ENCODE measurements around the gene PLOD1. TPM values are rescaled to one million over a fixed set of nuclear protein-coding genes. Genes with fewer than 3 reads are reported as not detected.

PLOD1 gene
- total and polyA plus RNA-seq, 2 donors (not counting 1 experiment from before 2014, with no cell fraction given) = 10.4 to 13.4 TPM

DNA sequence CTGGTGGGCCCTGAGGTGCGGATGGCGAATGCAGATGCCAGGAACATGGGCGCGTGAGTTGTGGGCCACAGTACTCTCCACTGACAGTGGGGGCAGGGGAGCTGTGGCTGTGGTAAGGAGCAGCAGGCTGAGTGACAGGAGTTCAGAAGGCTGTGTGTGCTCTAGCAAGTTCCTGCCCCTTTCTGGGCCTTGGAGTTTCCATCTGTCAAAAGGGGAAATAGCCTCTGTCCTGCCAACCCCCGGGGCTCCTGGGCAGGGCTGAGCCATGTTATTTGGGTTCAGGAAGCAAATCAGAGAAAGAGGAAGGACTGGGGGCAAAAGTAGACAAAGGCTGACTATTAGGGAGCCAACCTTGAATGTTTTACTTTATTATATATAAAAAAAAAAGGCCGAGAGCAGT, 26.2 kb downstream of the PLOD1 start:
- Histone ChIP-seq H3K79me2 (ENCODE audit: control insufficient read depth, insufficient read depth, low read length) (no peaks in the 10 kb centered on the region), H4K20me1 (ENCODE audit: control insufficient read depth, insufficient read depth, low read length, poor library complexity, severe bottlenecking) (no peaks in the 10 kb centered on the region), H3K4me1 (ENCODE audit: control insufficient read depth in 2 of 2, insufficient read depth in 2 of 2, low read length in 2 of 2) (no peaks in the 10 kb centered on the region), H3K9me3 (ENCODE audit: control extremely low read depth in 1 of 3, control insufficient read depth in 2 of 3, insufficient read depth in 1 of 3, low read length in 2 of 3) (no peaks in the 10 kb centered on the region), H3K27ac (ENCODE audit: low read length in 2 of 2) (no peak overlapping the region), H3K36me3 (replicated peaks in 1 of 2; ENCODE audit: control extremely low read depth in 1 of 2, control insufficient read depth in 1 of 2, extremely low read depth in 1 of 2, insufficient read depth in 2 of 2, low read length in 1 of 2) (peaks cover 0 to under 1% of the 10 kb centered on the region in 2 experiments), H3K4me2 (replicated peaks; ENCODE audit: low read depth, low read length, poor library complexity, severe bottlenecking) (no peak overlapping the region), H3K9ac (ENCODE audit: low read length) (no peak overlapping the region), H2AFZ (ENCODE audit: insufficient read depth, low read depth, low read length, poor library complexity, severe bottlenecking) (no peak overlapping the region), H3K4me3 (ENCODE audit: control extremely low read depth in 1 of 5, extremely low read depth in 1 of 5, insufficient read depth in 1 of 5, low read depth in 2 of 5, low read length in 4 of 5) (no peak overlapping the region), H3K27me3 (replicated peaks in 1 of 4; ENCODE audit: control extremely low read depth in 1 of 4, control insufficient read depth in 3 of 4, insufficient read depth in 4 of 4, low read length in 3 of 4) (no peaks in the 10 kb centered on the region)
- no peaks in the 10 kb centered on the region for H3K4me1 Mint-ChIP-seq
- WGBS (ENCODE audit: insufficient coverage) = 74% methylated on average over 5 of the region's 6 CpGs
- POLR2A ChIA-PET = no interaction called here
- H3K9me3 Mint-ChIP-seq (ENCODE audit: insufficient read depth) = no peaks in the 10 kb centered on the region
- no peak overlapping the region for H3K4me3 Mint-ChIP-seq
- DNase-seq (no peak), ATAC-seq (ENCODE audit: low read depth) (no peak)
- H3K27me3 Mint-ChIP-seq = no peaks in the 10 kb centered on the region
- CTCF ChIA-PET = no interaction called here
- intact Hi-C loops (cut with micrococcal nuclease) = no loop called here
- TF ChIP-seq, protein P1, sequence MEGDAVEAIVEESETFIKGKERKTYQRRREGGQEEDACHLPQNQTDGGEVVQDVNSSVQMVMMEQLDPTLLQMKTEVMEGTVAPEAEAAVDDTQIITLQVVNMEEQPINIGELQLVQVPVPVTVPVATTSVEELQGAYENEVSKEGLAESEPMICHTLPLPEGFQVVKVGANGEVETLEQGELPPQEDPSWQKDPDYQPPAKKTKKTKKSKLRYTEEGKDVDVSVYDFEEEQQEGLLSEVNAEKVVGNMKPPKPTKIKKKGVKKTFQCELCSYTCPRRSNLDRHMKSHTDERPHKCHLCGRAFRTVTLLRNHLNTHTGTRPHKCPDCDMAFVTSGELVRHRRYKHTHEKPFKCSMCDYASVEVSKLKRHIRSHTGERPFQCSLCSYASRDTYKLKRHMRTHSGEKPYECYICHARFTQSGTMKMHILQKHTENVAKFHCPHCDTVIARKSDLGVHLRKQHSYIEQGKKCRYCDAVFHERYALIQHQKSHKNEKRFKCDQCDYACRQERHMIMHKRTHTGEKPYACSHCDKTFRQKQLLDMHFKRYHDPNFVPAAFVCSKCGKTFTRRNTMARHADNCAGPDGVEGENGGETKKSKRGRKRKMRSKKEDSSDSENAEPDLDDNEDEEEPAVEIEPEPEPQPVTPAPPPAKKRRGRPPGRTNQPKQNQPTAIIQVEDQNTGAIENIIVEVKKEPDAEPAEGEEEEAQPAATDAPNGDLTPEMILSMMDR (IDR thresholded peaks at IDR 0.05) = no peak
- no peak for TF ChIP-seq EZH2 (IDR thresholded peaks at IDR 0.05; ENCODE audit: borderline replicate concordance, insufficient read depth, low read depth, low read length, poor library complexity, severe bottlenecking)
- no peak overlapping the region for H3K27ac Mint-ChIP-seq

DNA sequence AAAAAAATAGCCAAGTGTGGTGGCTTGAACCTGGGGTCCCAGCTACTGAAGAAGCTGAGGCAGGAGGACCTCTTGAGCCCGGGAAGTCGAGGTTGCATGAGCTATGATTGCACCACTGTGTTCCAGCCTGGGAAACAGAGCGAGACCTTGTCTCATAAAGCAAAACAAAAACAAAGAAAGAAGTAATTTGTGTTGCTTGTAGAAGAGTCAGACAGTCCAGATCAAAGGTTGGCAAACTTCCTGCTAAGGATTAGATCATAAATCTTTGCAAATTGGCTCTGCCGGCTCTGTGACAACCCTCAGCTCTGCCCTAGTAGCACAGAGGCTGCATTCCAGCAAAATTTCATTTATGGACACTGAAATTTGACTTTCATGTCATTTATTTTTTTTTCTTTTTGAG, 26.7 kb downstream of the PLOD1 start:
- intact Hi-C loops (cut with micrococcal nuclease) = no loop called here
- no peaks in the 10 kb centered on the region for H3K79me2 ChIP-seq (ENCODE audit: control insufficient read depth, insufficient read depth, low read length)
- no peaks in the 10 kb centered on the region for H4K20me1 ChIP-seq (ENCODE audit: control insufficient read depth, insufficient read depth, low read length, poor library complexity, severe bottlenecking)
- no peak overlapping the region for H3K4me3 ChIP-seq (ENCODE audit: control extremely low read depth in 1 of 5, extremely low read depth in 1 of 5, insufficient read depth in 1 of 5, low read depth in 2 of 5, low read length in 4 of 5)
- CTCF ChIA-PET = no interaction called here
- TF ChIP-seq, protein P1 (IDR thresholded peaks at IDR 0.05) = no peak
- no peak for TF ChIP-seq EZH2 (IDR thresholded peaks at IDR 0.05; ENCODE audit: borderline replicate concordance, insufficient read depth, low read depth, low read length, poor library complexity, severe bottlenecking)
- no peak overlapping the region for H3K27ac Mint-ChIP-seq
- H2AFZ ChIP-seq (ENCODE audit: insufficient read depth, low read depth, low read length, poor library complexity, severe bottlenecking) = no peak overlapping the region
- ATAC-seq (ENCODE audit: low read depth) = no peak
- 65% methylated on average over 3 of the region's 4 CpGs for WGBS (ENCODE audit: insufficient coverage)
- no peaks in the 10 kb centered on the region for H3K4me1 ChIP-seq (ENCODE audit: control insufficient read depth in 2 of 2, insufficient read depth in 2 of 2, low read length in 2 of 2)
- no peak overlapping the region for H3K9ac ChIP-seq (ENCODE audit: low read length)
- no peak overlapping the region for H3K4me2 ChIP-seq (replicated peaks; ENCODE audit: low read depth, low read length, poor library complexity, severe bottlenecking)
- H3K36me3 ChIP-seq (replicated peaks in 1 of 2; ENCODE audit: control extremely low read depth in 1 of 2, control insufficient read depth in 1 of 2, extremely low read depth in 1 of 2, insufficient read depth in 2 of 2, low read length in 1 of 2) = peaks cover 2 to 5% of the 10 kb centered on the region in 2 experiments
- H3K27ac ChIP-seq (ENCODE audit: low read length in 2 of 2) = no peak overlapping the region
- no peaks in the 10 kb centered on the region for H3K9me3 ChIP-seq (ENCODE audit: control extremely low read depth in 1 of 3, control insufficient read depth in 2 of 3, insufficient read depth in 1 of 3, low read length in 2 of 3)
- no peaks in the 10 kb centered on the region for H3K27me3 ChIP-seq (replicated peaks in 1 of 4; ENCODE audit: control extremely low read depth in 1 of 4, control insufficient read depth in 3 of 4, insufficient read depth in 4 of 4, low read length in 3 of 4)
- DNase-seq = no peak
- H3K27me3 Mint-ChIP-seq = no peaks in the 10 kb centered on the region
- POLR2A ChIA-PET = no interaction called here
- H3K4me3 Mint-ChIP-seq = no peak overlapping the region
- no peaks in the 10 kb centered on the region for H3K9me3 Mint-ChIP-seq (ENCODE audit: insufficient read depth)
- no peaks in the 10 kb centered on the region for H3K4me1 Mint-ChIP-seq

All from B cell (primary cell).